PC-3 (cell line): ENCODE measurements around the gene GAL. TPM values are rescaled to one million over a fixed set of nuclear protein-coding genes. Genes with fewer than 3 reads are reported as not detected.
"Not testable (repeated sequence)": the region's sequence is repeated elsewhere in the genome, so short reads cannot be mapped to it uniquely, and the experiment has no call there.

ENCODE experiments used
- ATAC-seq: fragments of 200-7000 bp; cut with Tn5 transposase; 2 replicates; pipeline ENCODE4 v1.9.1; 2020; ENCODE audit warnings: mild to moderate bottlenecking, moderate library complexity
- Bru-seq: library from RNA; stranded (reverse); fragments of 400-500 nt; gene quantifications from one replicate; lab custom pipeline; 2021; lab: Mats Ljungman, UMichigan
- BruChase-seq, 2 experiments: library from RNA; stranded (reverse); fragments of 400-500 nt; gene quantifications; one replicate each; lab custom pipeline; 2021; lab: Mats Ljungman, UMichigan
- BruUV-seq: library from RNA; stranded (reverse); fragments of 400-500 nt; replicated peaks from 2 replicates; lab custom pipeline; 2021; lab: Mats Ljungman, UMichigan
- CTCF ChIA-PET: fragments of 300-600 bp; sonication (Branson Sonifier 250); formaldehyde crosslinking; loops from one replicate; lab custom pipeline; 2022; ENCODE audit warnings: antibody characterized with exemption; lab: Charles Lee
- POLR2A ChIA-PET: fragments of 300-600 bp; sonication (Branson Sonifier 250); formaldehyde crosslinking; loops from one replicate; lab custom pipeline; 2022; ENCODE audit warnings: antibody characterized with exemption; ENCODE audit not compliant: unreplicated experiment; lab: Charles Lee
- DNase-seq: peaks from one replicate; pipeline ENCODE4 v3.0.0-alpha.2; 2015
- H2AFZ ChIP-seq: fragments of 300-600 bp; sonication (generic); 2 replicates; pipeline ENCODE4 v1.6.0; 2016; ENCODE audit warnings: antibody characterized with exemption, low read length
- H3F3A ChIP-seq: fragments of 300-600 bp; sonication (generic); one replicate; pipeline ENCODE4 v1.6.0; 2017; ENCODE audit warnings: antibody characterized with exemption, low read length, control low read depth, mild to moderate bottlenecking; ENCODE audit not compliant: unreplicated experiment
- H3K27ac ChIP-seq: fragments of 300-600 bp; sonication (generic); 2 replicates; pipeline ENCODE4 v1.5.1; 2016; ENCODE audit warnings: mild to moderate bottlenecking, low read length
- H3K27me3 ChIP-seq: fragments of 300-600 bp; sonication (generic); 2 replicates; pipeline ENCODE4 v1.6.1; 2016; ENCODE audit warnings: low read length, mixed read lengths
- H3K36me3 ChIP-seq: fragments of 300-600 bp; sonication (generic); 2 replicates; pipeline ENCODE4 v1.6.1; 2016; ENCODE audit warnings: low read depth, mixed run types, low read length, mixed read lengths
- H3K4me1 ChIP-seq: fragments of 300-600 bp; sonication (generic); 2 replicates; pipeline ENCODE4 v1.5.1; 2016; ENCODE audit warnings: low read length; ENCODE audit not compliant: insufficient read depth
- H3K4me2 ChIP-seq: fragments of 300-600 bp; sonication (generic); 2 replicates; pipeline ENCODE4 v1.6.0; 2016; ENCODE audit warnings: low read length
- H3K4me3 ChIP-seq: fragments of 300-600 bp; sonication (generic); 2 replicates; pipeline ENCODE4 v1.5.1; 2016; ENCODE audit warnings: mild to moderate bottlenecking, low read length, mixed read lengths
- H3K79me2 ChIP-seq: fragments of 300-600 bp; sonication (generic); 2 replicates; pipeline ENCODE4 v1.6.1; 2017; ENCODE audit warnings: low read length, mixed read lengths
- H3K9ac ChIP-seq: fragments of 300-600 bp; sonication (generic); 2 replicates; pipeline ENCODE4 v1.6.0; 2016; ENCODE audit warnings: mild to moderate bottlenecking, low read length
- H3K9me2 ChIP-seq: fragments of 300-600 bp; sonication (generic); replicated peaks from 2 replicates; pipeline ENCODE4 v1.6.1; 2016; ENCODE audit warnings: mixed run types, low read length, mixed read lengths
- H3K9me3 ChIP-seq: fragments of 300-600 bp; sonication (generic); 2 replicates; pipeline ENCODE4 v1.6.1; 2016; ENCODE audit warnings: low read length, mixed read lengths
- H4K20me1 ChIP-seq: fragments of 300-600 bp; sonication (generic); 2 replicates; pipeline ENCODE4 v1.6.1; 2016; ENCODE audit warnings: low read length, mixed read lengths
- EZH2 ChIP-seq: fragments of 300-600 bp; sonication (generic); IDR thresholded peaks from one replicate; pipeline ENCODE4 v1.6.1; 2017; ENCODE audit warnings: antibody characterized with exemption, mild to moderate bottlenecking, low read length; ENCODE audit not compliant: unreplicated experiment
- EZH2phosphoT487 ChIP-seq: fragments of 300-600 bp; sonication (generic); IDR thresholded peaks from 2 replicates; pipeline ENCODE4 v1.6.1; 2018; ENCODE audit warnings: mild to moderate bottlenecking, antibody characterized with exemption, low read length, borderline replicate concordance
- intact Hi-C: fragments of 100-400 bp; cut with micrococcal nuclease; formaldehyde crosslinking; loops from 2 replicates; pipeline ENCODE4 v1.9.0; 2023
- long read RNA-seq: library from polyadenylated mRNA; unstranded; transcript quantifications from one replicate; pipeline ENCODE4 v2.0.0, GENCODE V29; 2021; ENCODE audit not compliant: unreplicated experiment
- total RNA-seq: library from RNA; depleted of rRNA; stranded (reverse); fragments of >200 nt; gene quantifications from 2 replicates; pipeline ENCODE4 v1.2.3, GENCODE V29; 2014; rRNA removed

GAL gene, protein sequence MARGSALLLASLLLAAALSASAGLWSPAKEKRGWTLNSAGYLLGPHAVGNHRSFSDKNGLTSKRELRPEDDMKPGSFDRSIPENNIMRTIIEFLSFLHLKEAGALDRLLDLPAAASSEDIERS
- 32.2 and 46.7 TPM in 2 replicates for total RNA-seq
- Bru-seq, nascent RNA = percentile 28 among the genes with signal in this experiment
- BruChase-seq, experiment 1, labeled RNA remaining after a 6-hour chase = percentile 18 among the genes with signal in this experiment
- percentile 9 among the genes with signal in this experiment for BruChase-seq, experiment 2, labeled RNA remaining after a 2-hour chase
- long read RNA-seq, partial matches to known transcripts = 0 of 2 reads
- long read RNA-seq, other reads (novel, unspliced or antisense) = 1 of 2 reads

DNA sequence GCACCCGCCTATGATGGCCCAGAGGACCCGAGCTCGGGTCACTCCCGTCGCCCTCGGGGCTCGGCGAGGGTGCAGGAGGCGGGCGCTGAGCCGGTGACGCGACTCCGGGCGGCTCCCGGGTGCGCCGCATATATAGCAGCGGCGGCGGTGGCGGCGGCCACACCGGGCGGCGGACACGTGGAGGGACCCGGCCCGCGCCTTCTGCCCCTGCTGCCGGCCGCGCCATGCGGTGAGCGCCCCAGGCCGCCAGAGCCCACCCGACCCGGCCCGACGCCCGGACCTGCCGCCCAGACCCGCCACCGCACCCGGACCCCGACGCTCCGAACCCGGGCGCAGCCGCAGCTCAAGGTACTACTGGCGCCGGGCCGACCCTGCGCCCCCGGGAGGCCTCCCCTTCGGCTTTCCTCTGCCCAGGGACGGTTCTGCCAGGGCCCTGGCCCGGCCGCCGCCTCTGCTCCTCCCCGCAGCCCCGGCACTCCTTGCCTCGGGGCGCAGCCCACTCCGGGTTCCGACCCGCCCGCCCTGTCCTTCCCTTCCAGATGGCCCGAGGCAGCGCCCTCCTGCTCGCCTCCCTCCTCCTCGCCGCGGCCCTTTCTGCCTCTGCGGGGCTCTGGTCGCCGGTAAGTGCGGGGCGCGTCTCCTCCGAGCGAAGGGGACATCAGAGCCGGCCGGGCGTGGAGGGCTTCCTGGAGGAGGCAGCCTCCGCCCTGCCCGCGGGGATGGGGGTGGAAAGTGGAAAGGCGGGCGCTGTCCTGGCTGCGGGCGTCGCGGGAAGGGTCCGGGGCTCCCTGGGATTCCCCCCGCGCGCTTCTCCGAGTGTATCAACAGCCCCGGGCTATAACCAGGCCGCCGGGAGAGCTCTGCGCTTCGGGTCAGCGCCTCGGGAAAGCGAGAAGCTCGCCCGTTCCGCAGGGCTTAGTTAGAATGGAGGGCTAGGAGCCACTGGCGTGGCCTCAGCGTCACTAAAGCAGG, at the start of gene GAL:
GAL (plus strand) TSS at position 160 of the 972 bp plus-strand sequence; CDS start at position 540, 380 bp downstream.
- no peaks in the 10 kb centered on the region for H3K79me2 ChIP-seq
- H3K27ac ChIP-seq = no peak within 1 kb of the TSS
- H3K4me3 ChIP-seq = peak within 1 kb of the TSS; percentile 73
- peak within 1 kb of the TSS; percentile 76 for H2AFZ ChIP-seq
- BruUV-seq = no TSS peak
- CTCF ChIA-PET = no interaction called here
- H3K9me2 ChIP-seq = no peaks in the 10 kb centered on the region
- H3K9me3 ChIP-seq = no peaks in the 10 kb centered on the region
- ATAC-seq = peak; percentile 45
- peaks cover 3% of the 10 kb centered on the region; the same call in 1 of the 2 replicates for H3K4me1 ChIP-seq
- H3K4me2 ChIP-seq = peak within 1 kb of the TSS; percentile 85
- no peaks in the 10 kb centered on the region for H4K20me1 ChIP-seq
- intact Hi-C loops = no loop called here
- TF ChIP-seq EZH2phosphoT487 = no peak
- TF ChIP-seq EZH2 = peak; percentile 81
- no peaks in the 10 kb centered on the region for H3F3A ChIP-seq
- peak; percentile 42 for DNase-seq
- no peaks in the 10 kb centered on the region for H3K36me3 ChIP-seq
- H3K27me3 ChIP-seq = peaks cover 20% of the 10 kb centered on the region
- peak within 1 kb of the TSS; percentile 67 for H3K9ac ChIP-seq
- POLR2A ChIA-PET = no interaction called here

DNA sequence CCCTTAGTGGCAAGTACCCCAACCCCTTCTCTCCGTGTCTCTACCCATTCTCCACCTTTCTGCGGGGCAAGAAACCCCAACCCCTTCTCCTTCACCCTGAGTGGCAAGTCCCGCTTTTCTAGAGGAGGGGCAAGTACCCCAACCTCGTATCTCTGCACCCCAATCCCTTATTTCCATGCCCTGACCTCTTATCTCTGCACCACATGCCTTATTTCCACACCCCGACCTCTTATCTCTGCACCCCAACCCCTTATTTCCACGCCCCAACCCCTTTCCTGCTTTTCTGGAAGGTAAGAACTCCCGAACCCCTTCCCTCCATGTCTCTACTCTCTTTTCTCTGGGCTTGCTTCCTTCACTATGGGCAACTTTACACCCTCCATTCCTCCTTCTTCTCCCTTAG, 49.7 kb upstream of the GAL start:
- peaks cover 12% of the 10 kb centered on the region for H3K27me3 ChIP-seq
- BruUV-seq, POLR2A ChIA-PET, ATAC-seq, H3K27ac ChIP-seq, H3K9ac ChIP-seq, H4K20me1 ChIP-seq, H3K4me1 ChIP-seq, H3K79me2 ChIP-seq, DNase-seq, H3K4me3 ChIP-seq, H3K9me2 ChIP-seq, CTCF ChIA-PET, H3F3A ChIP-seq, H2AFZ ChIP-seq, H3K4me2 ChIP-seq, H3K36me3 ChIP-seq, H3K9me3 ChIP-seq: not testable (repeated sequence)
- intact Hi-C loops = loop anchor here (5.0 to 10.0 kb wide), 4 partner anchors 113 to 450 kb away; partner anchors contain the start of gene CPT1A

DNA sequence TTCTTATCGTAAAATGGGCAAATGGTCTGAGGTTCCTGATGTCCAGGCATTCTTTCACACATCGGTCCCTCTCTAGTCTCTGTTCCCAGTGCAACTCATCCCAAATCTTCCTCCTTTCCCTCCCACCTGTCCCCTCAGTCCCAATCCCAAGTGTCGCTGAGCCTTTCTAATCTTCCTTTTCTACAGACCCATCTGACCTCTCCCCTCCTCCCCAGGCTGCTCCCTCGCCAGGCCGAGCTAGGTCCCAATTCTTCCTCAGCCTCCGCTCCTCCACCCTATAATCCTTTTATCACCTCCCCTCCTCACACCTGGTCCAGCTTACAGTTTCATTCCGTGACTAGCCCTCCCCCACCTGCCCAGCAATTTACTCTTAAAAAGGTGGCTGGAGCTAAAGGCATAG, 49.2 kb upstream of the GAL start:
- H2AFZ ChIP-seq, H3K36me3 ChIP-seq, H3K9ac ChIP-seq, H4K20me1 ChIP-seq, DNase-seq, H3F3A ChIP-seq, H3K4me3 ChIP-seq, POLR2A ChIA-PET, H3K9me3 ChIP-seq, H3K79me2 ChIP-seq, ATAC-seq, H3K4me1 ChIP-seq, H3K9me2 ChIP-seq, H3K4me2 ChIP-seq, BruUV-seq, H3K27ac ChIP-seq, CTCF ChIA-PET: not testable (repeated sequence)
- H3K27me3 ChIP-seq = peaks cover 12% of the 10 kb centered on the region
- intact Hi-C loops = loop anchor here (10.0 kb wide), 2 partner anchors 210 to 450 kb away; partner anchors contain the start of gene CPT1A

DNA sequence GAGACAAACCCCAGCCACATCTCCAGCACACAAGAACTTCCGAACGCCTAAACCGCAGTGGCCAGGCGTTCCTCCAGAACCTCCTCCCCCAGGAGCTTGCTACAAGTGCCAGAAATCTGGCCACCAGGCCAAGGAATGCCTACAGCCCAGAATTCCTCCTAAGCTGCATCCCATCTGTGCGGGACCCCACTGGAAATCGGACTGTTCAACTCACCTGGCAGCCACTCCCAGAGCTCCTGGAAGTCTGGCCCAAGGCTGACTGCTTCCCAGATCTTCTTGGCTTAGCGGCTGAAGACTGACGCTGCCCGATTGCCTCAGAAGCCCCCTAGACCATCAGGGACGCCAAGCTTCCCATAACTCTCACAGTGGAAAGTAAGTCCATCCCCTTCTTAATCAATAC, 48.5 kb upstream of the GAL start:
- H3K4me1 ChIP-seq, H3K9ac ChIP-seq, ATAC-seq, H4K20me1 ChIP-seq, H3K36me3 ChIP-seq, POLR2A ChIA-PET, H2AFZ ChIP-seq, H3F3A ChIP-seq, H3K27ac ChIP-seq, DNase-seq, CTCF ChIA-PET, H3K79me2 ChIP-seq, H3K9me3 ChIP-seq, H3K4me3 ChIP-seq, BruUV-seq, H3K9me2 ChIP-seq, H3K4me2 ChIP-seq: not testable (repeated sequence)
- peaks cover 12% of the 10 kb centered on the region for H3K27me3 ChIP-seq
- intact Hi-C loops = loop anchor here (10.0 kb wide), 2 partner anchors 209 to 449 kb away; partner anchors contain the start of gene CPT1A

DNA sequence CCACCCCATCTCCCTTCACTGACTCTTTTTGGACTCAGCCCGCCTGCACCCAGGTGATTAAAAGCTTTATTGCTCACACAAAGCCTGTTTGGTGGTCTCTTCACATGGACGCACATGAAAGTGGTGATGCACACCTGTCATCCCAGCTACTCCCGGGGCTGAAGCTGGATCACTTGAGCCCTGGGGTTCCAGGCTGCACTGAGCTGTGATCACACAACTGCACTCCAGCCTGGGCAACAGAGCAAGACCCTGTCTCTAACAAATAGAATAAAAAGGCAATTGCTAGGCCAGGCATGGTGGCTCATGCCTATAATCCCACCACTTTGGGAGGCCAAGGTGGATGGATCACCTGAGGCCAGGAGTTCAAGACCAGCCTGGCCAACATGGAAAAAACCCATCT, 45.0 kb upstream of the GAL start:
- H3K4me1 ChIP-seq, H3K9me3 ChIP-seq, DNase-seq, H3K4me2 ChIP-seq, H3K4me3 ChIP-seq, CTCF ChIA-PET, H3K27ac ChIP-seq, POLR2A ChIA-PET, BruUV-seq, H3K79me2 ChIP-seq, ATAC-seq, H2AFZ ChIP-seq, H3K36me3 ChIP-seq, H3K9ac ChIP-seq, H3F3A ChIP-seq, H4K20me1 ChIP-seq, H3K9me2 ChIP-seq: not testable (repeated sequence)
- peaks cover 11% of the 10 kb centered on the region for H3K27me3 ChIP-seq
- intact Hi-C loops = loop anchor here (10.0 kb wide), 2 partner anchors 205 to 445 kb away; partner anchors contain the start of gene CPT1A
